CD4-positive, alpha-beta T cell treated with Interleukin-1 beta for 1 hour (primary cell): ENCODE data around the gene SOX9.

Experiments used
- DNase-seq, 2 donors: peaks; one replicate each; pipeline ENCODE4 v3.0.0-alpha.2; 2020 to 2022

The SOX9 gene

GRCh38 chr17:72120642-72121163, at the start of gene SOX9:
Gene SOX9 (plus strand): TSS chr17:72121020. CDS start chr17:72121392, 372 bp downstream.
- no peak for DNase-seq

GRCh38 chr17:72071330-72071729, 49.5 kb upstream of the SOX9 start:
- DNase-seq: no peak

GRCh38 chr17:72075995-72076677, 44.7 kb upstream of the SOX9 start:
- no peak for DNase-seq

- no peak for DNase-seq
Measured at GRCh38 chr17:72076678-72077030, 44.2 kb upstream of the SOX9 start.

GRCh38 chr17:72077326-72077960, 43.4 kb upstream of the SOX9 start:
- no peak for DNase-seq

- DNase-seq: no peak
Measured at GRCh38 chr17:72079700-72080099, 41.1 kb upstream of the SOX9 start.

- DNase-seq: no peak
Measured at GRCh38 chr17:72087876-72088275, 32.9 kb upstream of the SOX9 start.

GRCh38 chr17:72089453-72089987, 31.3 kb upstream of the SOX9 start:
- DNase-seq: no peak

- no peak for DNase-seq
Measured at GRCh38 chr17:72090108-72090507, 30.7 kb upstream of the SOX9 start.

- DNase-seq: no peak
Measured at GRCh38 chr17:72092710-72093322, 28.0 kb upstream of the SOX9 start.

- DNase-seq: no peak
Measured at GRCh38 chr17:72093707-72094106, 27.1 kb upstream of the SOX9 start.

- DNase-seq: no peak
Measured at GRCh38 chr17:72095316-72095715, 25.5 kb upstream of the SOX9 start.

GRCh38 chr17:72097144-72097543, 23.7 kb upstream of the SOX9 start:
- no peak for DNase-seq

GRCh38 chr17:72099919-72100318, 20.9 kb upstream of the SOX9 start:
- DNase-seq: no peak

- DNase-seq: no peak
Measured at GRCh38 chr17:72100470-72100869, 20.4 kb upstream of the SOX9 start.

GRCh38 chr17:72101526-72101925, 19.3 kb upstream of the SOX9 start:
- no peak for DNase-seq

GRCh38 chr17:72102366-72102765, 18.5 kb upstream of the SOX9 start:
- DNase-seq: no peak

GRCh38 chr17:72104164-72104862, 16.5 kb upstream of the SOX9 start:
- no peak for DNase-seq

GRCh38 chr17:72104863-72105234, 16.0 kb upstream of the SOX9 start:
- DNase-seq: no peak

GRCh38 chr17:72107100-72107499, 13.7 kb upstream of the SOX9 start:
- no peak for DNase-seq

GRCh38 chr17:72110231-72110941, 10.4 kb upstream of the SOX9 start:
- DNase-seq: no peak

- DNase-seq: no peak
Measured at GRCh38 chr17:72110942-72111318, 9.9 kb upstream of the SOX9 start.
